ENCODE data around the gene DNAAF9. TPM values are rescaled to one million over a fixed set of nuclear protein-coding genes. Genes with fewer than 3 reads are reported as not detected.

DNAAF9 gene
- total RNA-seq, 4 donors from 2014 or later: 28.8 to 35.3 (median 32.0) TPM

DNA sequence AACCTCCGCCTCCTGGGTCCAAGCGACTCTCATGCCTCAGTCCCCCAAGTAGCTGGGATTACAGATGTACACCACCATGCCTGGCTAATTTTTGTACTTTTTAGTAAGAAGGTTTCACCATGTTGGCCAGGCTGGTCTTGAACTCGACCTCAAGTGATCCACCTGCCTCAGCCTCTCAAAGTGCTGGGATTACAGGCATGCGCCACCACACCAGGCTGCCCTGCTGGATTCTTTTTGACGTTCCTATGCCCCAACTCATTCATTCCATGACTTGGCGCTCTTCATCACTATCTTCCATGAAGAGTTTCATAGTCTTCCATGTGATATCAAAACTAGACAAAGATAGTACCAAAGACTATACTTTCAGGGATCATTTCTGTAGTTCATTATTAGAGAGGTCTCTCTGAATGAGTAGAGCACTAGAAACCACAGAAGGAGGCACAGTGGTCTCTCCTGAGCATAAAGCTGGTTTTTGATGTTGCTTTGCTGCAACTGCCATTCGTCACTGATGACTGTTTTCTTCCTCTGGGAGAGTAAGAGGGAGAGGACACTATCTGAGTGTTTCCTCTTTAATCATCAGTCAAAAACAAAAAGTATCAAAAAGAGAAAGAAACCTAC, 23.5 kb downstream of the DNAAF9 start:
- H3K36me3 ChIP-seq: peaks cover 0 to 10% (median 0%) of the 10 kb centered on the region in 3 donors
- no peak overlapping the region for H3K27ac ChIP-seq
- H3K9me3 ChIP-seq: peaks cover 0 to 11% (median 2%) of the 10 kb centered on the region in 4 donors
- no peaks in the 10 kb centered on the region for H3K27me3 ChIP-seq
- no peak for DNase-seq (ENCODE audit: low spot score in 2 of 2)
- WGBS, 2 donors: 95 to 96% methylated on average over 7 of the region's 7 CpGs
- H3K4me1 ChIP-seq: peaks cover 0 to 24% (median 2%) of the 10 kb centered on the region in 4 donors
- H3K4me3 ChIP-seq: no peak overlapping the region
- TF ChIP-seq, protein P1, sequence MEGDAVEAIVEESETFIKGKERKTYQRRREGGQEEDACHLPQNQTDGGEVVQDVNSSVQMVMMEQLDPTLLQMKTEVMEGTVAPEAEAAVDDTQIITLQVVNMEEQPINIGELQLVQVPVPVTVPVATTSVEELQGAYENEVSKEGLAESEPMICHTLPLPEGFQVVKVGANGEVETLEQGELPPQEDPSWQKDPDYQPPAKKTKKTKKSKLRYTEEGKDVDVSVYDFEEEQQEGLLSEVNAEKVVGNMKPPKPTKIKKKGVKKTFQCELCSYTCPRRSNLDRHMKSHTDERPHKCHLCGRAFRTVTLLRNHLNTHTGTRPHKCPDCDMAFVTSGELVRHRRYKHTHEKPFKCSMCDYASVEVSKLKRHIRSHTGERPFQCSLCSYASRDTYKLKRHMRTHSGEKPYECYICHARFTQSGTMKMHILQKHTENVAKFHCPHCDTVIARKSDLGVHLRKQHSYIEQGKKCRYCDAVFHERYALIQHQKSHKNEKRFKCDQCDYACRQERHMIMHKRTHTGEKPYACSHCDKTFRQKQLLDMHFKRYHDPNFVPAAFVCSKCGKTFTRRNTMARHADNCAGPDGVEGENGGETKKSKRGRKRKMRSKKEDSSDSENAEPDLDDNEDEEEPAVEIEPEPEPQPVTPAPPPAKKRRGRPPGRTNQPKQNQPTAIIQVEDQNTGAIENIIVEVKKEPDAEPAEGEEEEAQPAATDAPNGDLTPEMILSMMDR (IDR thresholded peaks at IDR 0.05): no peak
- TF ChIP-seq EP300 (IDR thresholded peaks at IDR 0.05) (no peak), POLR2A (IDR thresholded peaks at IDR 0.05) (no peak)

DNA sequence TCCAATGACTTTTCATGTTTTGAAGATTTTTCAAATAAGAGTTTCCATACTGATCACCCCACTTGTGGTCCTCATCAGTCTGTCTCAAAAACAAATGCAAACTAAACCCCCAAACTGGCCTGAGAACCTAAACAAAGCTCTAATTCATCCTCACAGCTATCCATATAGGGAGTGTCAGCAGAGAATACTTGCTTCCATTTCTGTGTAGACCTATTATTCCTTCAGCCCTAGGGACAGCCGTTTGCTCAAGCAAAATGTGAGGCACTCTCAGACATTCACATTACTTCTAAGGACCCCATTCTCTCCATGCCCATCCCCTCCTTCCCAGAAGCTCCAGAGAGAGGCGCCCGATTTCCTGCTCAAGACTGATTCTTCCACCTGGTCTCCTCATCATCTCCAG, 24.6 kb downstream of the DNAAF9 start:
- no peak for DNase-seq (ENCODE audit: low spot score in 2 of 2)
- TF ChIP-seq, protein P1 (IDR thresholded peaks at IDR 0.05): no peak
- no peak for TF ChIP-seq POLR2A (IDR thresholded peaks at IDR 0.05)
- H3K4me3 ChIP-seq: no peak overlapping the region
- H3K4me1 ChIP-seq: peaks cover 0 to 31% (median 2%) of the 10 kb centered on the region in 4 donors
- H3K27ac ChIP-seq: no peak overlapping the region
- WGBS, 2 donors: 35 to 44% methylated on average over 3 of the region's 3 CpGs
- H3K27me3 ChIP-seq: no peaks in the 10 kb centered on the region
- H3K9me3 ChIP-seq: peaks cover 0 to 11% (median 2%) of the 10 kb centered on the region in 4 donors
- H3K36me3 ChIP-seq: peaks cover 0 to 18% (median 0%) of the 10 kb centered on the region in 3 donors

DNA sequence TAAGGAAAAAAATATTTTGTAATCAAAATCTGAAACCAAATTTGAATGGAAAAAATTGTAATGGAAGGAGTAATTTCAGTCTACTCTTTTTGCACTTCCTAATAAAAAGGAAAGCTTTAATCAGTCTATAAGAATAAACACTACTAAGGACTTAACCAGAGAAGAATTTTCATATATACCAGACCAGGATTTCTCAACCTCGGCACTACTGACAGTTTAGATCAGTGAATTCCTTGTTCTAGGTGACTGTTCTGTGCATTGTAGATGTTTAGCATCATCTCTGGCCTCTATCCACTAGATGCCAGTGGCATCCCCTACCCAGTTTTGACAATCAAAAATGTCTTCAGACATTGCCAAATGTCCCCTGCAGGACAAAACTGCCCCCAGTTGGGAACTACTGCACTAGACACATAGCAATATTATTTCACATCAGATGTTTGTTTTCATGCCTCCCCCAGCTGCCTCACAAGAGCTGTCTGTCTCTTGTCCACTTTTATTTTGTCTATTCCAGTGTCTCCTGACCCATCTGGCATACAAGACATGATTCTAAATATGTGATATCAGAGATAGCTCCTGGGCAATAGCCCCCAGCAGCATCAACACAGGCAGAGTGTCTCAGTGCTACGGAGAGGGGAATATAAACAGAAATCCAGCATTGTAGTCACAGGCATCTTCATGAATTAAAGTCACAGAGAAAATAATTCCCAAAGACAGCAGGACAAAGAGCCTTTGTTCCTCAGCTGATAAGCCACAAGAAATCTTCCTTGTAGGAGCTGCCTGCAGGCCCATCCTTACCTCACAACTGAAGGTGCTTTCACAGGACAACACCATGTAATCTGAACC, 27.0 kb downstream of the DNAAF9 start:
- H3K36me3 ChIP-seq: peaks cover 0 to 29% (median 0%) of the 10 kb centered on the region in 3 donors
- H3K4me1 ChIP-seq: peaks cover 0 to 35% (median 2%) of the 10 kb centered on the region in 4 donors
- TF ChIP-seq EP300 (IDR thresholded peaks at IDR 0.05): no peak
- TF ChIP-seq POLR2A (IDR thresholded peaks at IDR 0.05): no peak
- TF ChIP-seq, protein P1 (IDR thresholded peaks at IDR 0.05): no peak
- H3K27ac ChIP-seq: no peak overlapping the region
- H3K27me3 ChIP-seq: no peaks in the 10 kb centered on the region
- WGBS, 2 donors: 30 to 32% methylated on average over 2 of the region's 2 CpGs
- H3K9me3 ChIP-seq: peaks cover 0 to 3% (median 0%) of the 10 kb centered on the region in 4 donors
- H3K4me3 ChIP-seq: no peak overlapping the region
- DNase-seq (ENCODE audit: low spot score in 2 of 2): no peak

DNA sequence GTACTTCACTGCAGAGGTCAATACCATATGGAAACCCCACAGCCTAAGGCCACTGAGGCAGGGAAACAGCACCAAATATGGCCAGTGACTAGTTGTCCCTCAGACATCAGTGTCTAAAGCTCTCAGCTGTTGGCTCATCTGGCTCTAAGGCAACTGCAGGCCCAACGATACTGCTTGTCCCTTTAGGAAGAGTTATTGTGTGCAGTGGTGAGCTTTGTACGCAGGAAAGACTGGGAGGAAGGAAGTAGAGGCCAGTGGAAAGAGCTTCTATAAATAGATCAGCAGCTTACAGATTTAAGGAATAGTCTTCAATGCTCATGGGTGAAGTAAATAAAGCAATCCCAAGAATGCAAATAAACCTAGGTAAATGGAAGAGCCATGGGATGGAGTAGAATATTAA, 29.3 kb downstream of the DNAAF9 start:
- TF ChIP-seq EP300 (IDR thresholded peaks at IDR 0.05) (peak in 1 of 2 donors; percentile 13), POLR2A (IDR thresholded peaks at IDR 0.05) (no peak)
- H3K27me3 ChIP-seq: no peaks in the 10 kb centered on the region
- no peak overlapping the region for H3K27ac ChIP-seq
- no peak for DNase-seq (ENCODE audit: low spot score in 2 of 2)
- H3K9me3 ChIP-seq: no peaks in the 10 kb centered on the region
- H3K4me1 ChIP-seq: peaks cover 0 to 43% (median 0%) of the 10 kb centered on the region in 4 donors
- H3K36me3 ChIP-seq: peaks cover 0 to 51% (median 0%) of the 10 kb centered on the region in 3 donors
- WGBS, 2 donors: 41 to 43% methylated on average over 2 of the region's 2 CpGs
- no peak overlapping the region for H3K4me3 ChIP-seq

DNA sequence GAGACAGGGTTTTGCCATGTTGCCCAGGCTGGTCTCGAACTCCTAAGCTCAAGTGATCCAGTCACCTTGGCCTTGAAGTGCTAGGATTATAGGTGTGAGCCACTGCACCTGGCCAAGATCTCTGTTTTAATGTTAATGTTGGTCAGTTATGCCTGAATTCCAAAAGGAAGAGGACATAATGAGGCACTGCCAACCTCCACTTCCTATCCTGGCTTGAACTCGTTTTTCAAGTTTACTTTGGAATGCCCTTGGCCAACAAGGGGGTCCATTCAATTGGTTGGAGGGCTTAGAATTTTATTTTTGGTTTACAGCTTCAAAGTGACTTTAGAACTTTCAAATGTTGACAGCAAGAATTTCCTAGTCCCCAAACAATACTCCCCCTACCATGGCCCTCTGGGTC, 29.8 kb downstream of the DNAAF9 start:
- H3K27me3 ChIP-seq: no peaks in the 10 kb centered on the region
- no peak overlapping the region for H3K4me3 ChIP-seq
- H3K9me3 ChIP-seq: no peaks in the 10 kb centered on the region
- H3K4me1 ChIP-seq: peaks cover 0 to 43% (median 0%) of the 10 kb centered on the region in 4 donors
- TF ChIP-seq EP300 (IDR thresholded peaks at IDR 0.05) (no peak), POLR2A (IDR thresholded peaks at IDR 0.05) (no peak)
- TF ChIP-seq, protein P1 (IDR thresholded peaks at IDR 0.05): no peak
- 81 to 83% methylated on average over 2 of the region's 2 CpGs for WGBS, 2 donors
- DNase-seq (ENCODE audit: low spot score in 2 of 2): no peak
- H3K36me3 ChIP-seq: peaks cover 0 to 56% (median 0%) of the 10 kb centered on the region in 3 donors
- H3K27ac ChIP-seq: no peak overlapping the region
